ENCODE results near the gene ZNF536.
"Not testable (repeated sequence)": the region's sequence is repeated elsewhere in the genome, so short reads cannot be mapped to it uniquely, and the experiment has no call there.

- not testable (repeated sequence) for TF ChIP-seq POLR2AphosphoS5, CTCF, POLR2A (IDR thresholded peaks at IDR 0.05)
Measured at GRCh38 chr19:30466598-30466997, 94.4 kb downstream of the ZNF536 start.
